ENCODE measurements around the gene ZNF766. TPM values are rescaled to one million over a fixed set of nuclear protein-coding genes. Genes with fewer than 3 reads are reported as not detected.
A peak's percentile ranks its signal among the peaks of the same experiment; 100 is the strongest.

ZNF766 gene
- 16.4 TPM for total RNA-seq (ENCODE audit: unreplicated experiment)
- long read RNA-seq, full-length matches to known transcripts, result 11 of 16 reads
- long read RNA-seq, partial matches to known transcripts, result 1 of 16 reads
- long read RNA-seq, other reads (novel, unspliced or antisense), result 4 of 16 reads

DNA sequence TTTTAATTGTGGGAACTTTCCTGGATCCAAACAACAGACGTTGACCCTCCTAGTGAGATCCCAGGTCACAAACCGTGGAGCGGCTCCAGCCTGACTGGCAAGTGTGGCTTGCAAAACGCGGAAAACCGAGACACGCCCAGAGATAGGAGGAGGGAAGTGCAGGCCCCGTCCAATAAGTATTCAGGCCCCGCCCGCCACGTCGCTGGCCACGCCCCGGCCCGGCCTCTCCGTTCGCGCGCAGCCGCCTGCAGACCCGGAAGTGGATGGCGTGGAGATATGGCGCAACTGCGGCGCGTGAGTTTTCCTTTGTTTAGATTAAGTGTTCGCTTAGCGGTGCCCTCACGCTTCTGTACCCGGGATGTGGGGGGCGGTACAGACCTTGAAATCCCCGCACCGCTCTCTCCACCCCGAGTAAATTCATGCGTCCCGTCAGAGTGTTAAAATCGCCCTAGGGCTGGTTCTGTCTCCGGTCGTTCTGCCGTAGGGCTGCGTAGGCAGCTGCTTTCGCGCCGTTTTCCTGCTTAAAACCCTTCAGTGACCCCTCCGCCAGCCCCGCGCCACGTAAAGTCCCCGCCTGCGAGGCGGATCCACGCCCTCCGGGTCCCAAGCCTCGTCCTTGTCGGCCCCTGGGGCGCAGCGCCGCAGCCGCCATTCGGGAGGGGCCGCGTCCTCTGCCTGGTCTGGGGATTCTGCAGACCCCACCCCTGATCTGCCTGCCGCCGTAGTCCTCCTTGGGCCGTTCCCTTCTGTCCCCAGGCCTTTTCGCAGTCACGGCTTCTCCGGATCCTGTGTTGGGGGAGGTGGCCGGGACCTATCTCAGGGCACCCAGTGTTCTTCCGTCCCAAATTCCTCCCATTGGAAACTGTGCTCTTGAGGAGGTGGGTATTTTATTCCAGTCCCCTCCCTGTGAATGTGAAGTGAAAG is at the start of gene ZNF766:
Gene ZNF766 (plus strand): TSS at position 250 of the 924 bp plus-strand sequence. CDS start 27 bp downstream, at position 277.
- H3K4me3 Mint-ChIP-seq (ENCODE audit: unreplicated experiment), result peak within 1 kb of the TSS; percentile 100
- peaks cover 34% of the 10 kb centered on the region for H3K36me3 Mint-ChIP-seq (ENCODE audit: low read depth, unreplicated experiment)
- DNase-seq (ENCODE audit: low spot score), result peak; percentile 97
- peaks cover 15% of the 10 kb centered on the region for H3K4me1 Mint-ChIP-seq (ENCODE audit: unreplicated experiment)
- TF ChIP-seq, protein P1, sequence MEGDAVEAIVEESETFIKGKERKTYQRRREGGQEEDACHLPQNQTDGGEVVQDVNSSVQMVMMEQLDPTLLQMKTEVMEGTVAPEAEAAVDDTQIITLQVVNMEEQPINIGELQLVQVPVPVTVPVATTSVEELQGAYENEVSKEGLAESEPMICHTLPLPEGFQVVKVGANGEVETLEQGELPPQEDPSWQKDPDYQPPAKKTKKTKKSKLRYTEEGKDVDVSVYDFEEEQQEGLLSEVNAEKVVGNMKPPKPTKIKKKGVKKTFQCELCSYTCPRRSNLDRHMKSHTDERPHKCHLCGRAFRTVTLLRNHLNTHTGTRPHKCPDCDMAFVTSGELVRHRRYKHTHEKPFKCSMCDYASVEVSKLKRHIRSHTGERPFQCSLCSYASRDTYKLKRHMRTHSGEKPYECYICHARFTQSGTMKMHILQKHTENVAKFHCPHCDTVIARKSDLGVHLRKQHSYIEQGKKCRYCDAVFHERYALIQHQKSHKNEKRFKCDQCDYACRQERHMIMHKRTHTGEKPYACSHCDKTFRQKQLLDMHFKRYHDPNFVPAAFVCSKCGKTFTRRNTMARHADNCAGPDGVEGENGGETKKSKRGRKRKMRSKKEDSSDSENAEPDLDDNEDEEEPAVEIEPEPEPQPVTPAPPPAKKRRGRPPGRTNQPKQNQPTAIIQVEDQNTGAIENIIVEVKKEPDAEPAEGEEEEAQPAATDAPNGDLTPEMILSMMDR (IDR thresholded peaks at IDR 0.05; ENCODE audit: unreplicated experiment), result no peak
- peaks cover 8% of the 10 kb centered on the region for H3K27me3 Mint-ChIP-seq (ENCODE audit: unreplicated experiment)
- peaks cover 9% of the 10 kb centered on the region for H3K9me3 Mint-ChIP-seq (ENCODE audit: unreplicated experiment)
- H3K27ac Mint-ChIP-seq (ENCODE audit: unreplicated experiment), result peak within 1 kb of the TSS; percentile 100

DNA sequence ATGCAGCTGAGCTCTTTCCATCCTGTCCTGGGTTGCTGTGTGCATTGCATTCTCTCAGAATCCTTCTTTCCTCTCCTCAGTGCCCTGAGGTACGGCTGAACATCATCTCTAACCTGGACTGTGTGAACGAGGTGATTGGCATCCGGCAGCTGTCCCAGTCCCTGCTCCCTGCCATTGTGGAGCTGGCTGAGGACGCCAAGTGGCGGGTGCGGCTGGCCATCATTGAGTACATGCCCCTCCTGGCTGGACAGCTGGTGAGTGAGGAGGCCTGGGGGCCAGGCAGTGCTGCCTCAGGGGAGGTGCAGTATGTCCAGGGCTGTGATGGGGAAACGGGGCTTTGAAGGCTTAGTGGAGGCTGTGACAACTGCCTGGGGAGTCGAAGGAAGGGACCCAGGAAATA is 49.8 kb upstream of the ZNF766 start:
- Mint-ChIP-seq H3K27me3 (ENCODE audit: unreplicated experiment) (peaks cover 11% of the 10 kb centered on the region), H3K9me3 (ENCODE audit: unreplicated experiment) (no peaks in the 10 kb centered on the region), H3K4me3 (ENCODE audit: unreplicated experiment) (peak overlapping the region; percentile 23), H3K36me3 (ENCODE audit: low read depth, unreplicated experiment) (peaks cover 64% of the 10 kb centered on the region), H3K4me1 (ENCODE audit: unreplicated experiment) (no peaks in the 10 kb centered on the region), H3K27ac (ENCODE audit: unreplicated experiment) (no peak overlapping the region)
- DNase-seq (ENCODE audit: low spot score), result no peak
- TF ChIP-seq, protein P1 (IDR thresholded peaks at IDR 0.05; ENCODE audit: unreplicated experiment), result no peak

DNA sequence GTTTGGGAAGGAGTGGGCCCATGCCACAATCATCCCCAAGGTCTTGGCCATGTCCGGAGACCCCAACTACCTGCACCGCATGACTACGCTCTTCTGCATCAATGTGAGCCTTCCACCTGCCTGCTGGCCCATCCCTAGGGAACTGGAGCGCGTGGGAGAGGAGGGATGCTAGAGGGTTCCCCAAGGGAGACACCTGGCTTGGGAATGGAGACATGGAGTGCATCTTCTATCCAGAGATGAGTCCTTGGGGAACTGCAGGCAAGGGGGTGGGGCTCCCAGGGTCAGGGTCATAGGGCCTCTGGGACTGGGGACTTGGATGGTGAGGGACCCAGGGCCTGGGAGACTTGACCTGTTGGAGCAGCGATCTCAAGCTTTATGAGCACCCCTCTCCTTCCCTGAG is 48.4 kb upstream of the ZNF766 start:
- no peak for DNase-seq (ENCODE audit: low spot score)
- H3K4me1 Mint-ChIP-seq (ENCODE audit: unreplicated experiment), result no peaks in the 10 kb centered on the region

DNA sequence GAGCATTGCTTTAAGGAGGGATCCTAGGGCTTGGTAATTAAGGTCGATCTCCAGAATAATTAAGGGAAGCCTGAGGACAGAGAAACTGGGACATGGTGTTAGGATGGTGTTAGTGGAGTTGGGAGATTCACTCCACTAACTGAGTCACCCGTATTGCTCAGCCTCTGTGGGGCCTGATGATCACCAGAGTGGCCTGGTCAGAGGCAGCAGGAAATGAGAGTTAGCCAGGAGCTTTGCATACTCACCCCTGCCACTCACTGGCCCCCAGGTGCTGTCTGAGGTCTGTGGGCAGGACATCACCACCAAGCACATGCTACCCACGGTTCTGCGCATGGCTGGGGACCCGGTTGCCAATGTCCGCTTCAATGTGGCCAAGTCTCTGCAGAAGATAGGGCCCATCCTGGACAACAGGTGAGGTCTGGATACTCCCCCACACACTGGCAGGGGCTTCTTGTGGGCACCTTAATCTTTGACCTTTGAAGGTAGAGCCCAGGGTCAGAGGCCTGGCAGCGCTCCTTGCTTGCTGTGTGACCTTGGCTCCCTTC is 47.5 kb upstream of the ZNF766 start:
- Mint-ChIP-seq H3K4me1 (ENCODE audit: unreplicated experiment) (no peaks in the 10 kb centered on the region), H3K9me3 (ENCODE audit: unreplicated experiment) (no peaks in the 10 kb centered on the region), H3K4me3 (ENCODE audit: unreplicated experiment) (peak overlapping the region; percentile 54), H3K27me3 (ENCODE audit: unreplicated experiment) (peaks cover 11% of the 10 kb centered on the region), H3K27ac (ENCODE audit: unreplicated experiment) (no peak overlapping the region), H3K36me3 (ENCODE audit: low read depth, unreplicated experiment) (peaks cover 77% of the 10 kb centered on the region)
- TF ChIP-seq, protein P1 (IDR thresholded peaks at IDR 0.05; ENCODE audit: unreplicated experiment), result no peak
- no peak for DNase-seq (ENCODE audit: low spot score)

More for the DNA sequence above, 48.4 kb upstream of the ZNF766 start:
- H3K36me3 Mint-ChIP-seq (ENCODE audit: low read depth, unreplicated experiment), result peaks cover 73% of the 10 kb centered on the region
- no peak overlapping the region for H3K27ac Mint-ChIP-seq (ENCODE audit: unreplicated experiment)
- H3K9me3 Mint-ChIP-seq (ENCODE audit: unreplicated experiment), result no peaks in the 10 kb centered on the region
- peak overlapping the region; percentile 54 for H3K4me3 Mint-ChIP-seq (ENCODE audit: unreplicated experiment)
- H3K27me3 Mint-ChIP-seq (ENCODE audit: unreplicated experiment), result peaks cover 11% of the 10 kb centered on the region
- TF ChIP-seq, protein P1 (IDR thresholded peaks at IDR 0.05; ENCODE audit: unreplicated experiment), result no peak
